Kidney glomerular epithelial cell (primary cell): ENCODE measurements around the gene ZBTB5.
A peak's percentile ranks its signal among the peaks of the same experiment; 100 is the strongest.
"Not testable (repeated sequence)": the region's sequence is repeated elsewhere in the genome, so short reads cannot be mapped to it uniquely, and the experiment has no call there.

Experiments
- DNase-seq: peaks from one replicate; lab custom pipeline; 2025; lab: John Stamatoyannopoulos, UW

Gene ZBTB5

GRCh38 chr9:37486616-37487548, 21.6 kb upstream of the ZBTB5 start:
- DNase-seq, result peak; percentile 33

GRCh38 chr9:37486256-37486615, 21.0 kb upstream of the ZBTB5 start:
- no peak for DNase-seq

- DNase-seq, result peak; percentile 83
Observed at GRCh38 chr9:37485389-37486255, 20.4 kb upstream of the ZBTB5 start, which contains the start of gene POLR1E. POLR1E (plus strand) TSS chr9:37485948; CDS start chr9:37486048, 100 bp downstream.

- no peak for DNase-seq
Observed at GRCh38 chr9:37480759-37481158, 15.5 kb upstream of the ZBTB5 start.

DNA sequence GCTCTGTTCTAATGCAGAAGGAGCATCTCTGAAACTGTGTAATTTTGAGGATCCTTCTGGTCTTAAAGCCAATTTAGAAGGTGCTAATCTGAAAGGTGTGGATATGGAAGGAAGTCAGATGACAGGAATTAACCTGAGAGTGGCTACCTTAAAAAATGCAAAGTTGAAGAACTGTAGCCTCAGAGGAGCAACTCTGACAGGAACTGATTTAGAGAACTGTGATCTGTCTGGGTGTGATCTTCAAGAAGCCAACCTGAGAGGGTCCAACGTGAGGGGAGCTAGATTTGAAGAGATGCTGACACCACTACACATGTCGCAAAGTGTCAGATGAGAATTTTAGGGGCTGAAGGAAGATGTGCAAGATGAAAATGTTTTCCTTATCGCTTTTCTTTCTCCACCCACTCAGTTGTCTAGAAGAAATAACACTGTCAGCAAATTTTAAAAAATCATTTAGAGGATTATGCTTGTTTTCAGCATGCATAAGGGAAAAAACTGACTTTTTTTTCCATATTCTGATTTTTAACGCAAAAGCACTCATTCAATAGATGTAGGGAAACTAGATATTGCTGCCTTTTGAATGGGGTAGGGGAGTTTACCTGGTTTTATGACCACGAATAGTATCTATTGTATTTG, 12.9 kb upstream of the ZBTB5 start:
- not testable (repeated sequence) for DNase-seq

GRCh38 chr9:37477443-37477842, 12.2 kb upstream of the ZBTB5 start:
- not testable (repeated sequence) for DNase-seq

DNA sequence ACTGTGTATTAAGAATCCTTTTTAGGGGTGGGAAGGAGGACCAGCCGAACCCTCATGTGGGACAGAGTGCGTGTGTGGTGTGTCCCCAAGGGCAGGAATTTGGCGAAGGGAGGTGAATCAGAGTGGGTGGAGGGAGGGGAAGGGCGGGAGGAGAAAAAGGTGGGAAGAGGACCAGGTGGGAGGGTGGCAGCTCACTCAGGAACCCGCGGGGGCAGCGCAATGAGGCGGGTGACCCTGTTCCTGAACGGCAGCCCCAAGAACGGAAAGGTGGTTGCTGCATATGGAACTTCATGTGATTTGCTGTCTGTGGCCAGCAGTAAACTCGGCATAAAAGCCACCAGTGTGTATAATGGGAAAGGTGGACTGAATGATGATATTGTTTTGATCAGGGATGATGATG, 11.7 kb upstream of the ZBTB5 start:
- DNase-seq, result no peak

GRCh38 chr9:37474438-37474837, 9.2 kb upstream of the ZBTB5 start:
- DNase-seq, result no peak

DNA sequence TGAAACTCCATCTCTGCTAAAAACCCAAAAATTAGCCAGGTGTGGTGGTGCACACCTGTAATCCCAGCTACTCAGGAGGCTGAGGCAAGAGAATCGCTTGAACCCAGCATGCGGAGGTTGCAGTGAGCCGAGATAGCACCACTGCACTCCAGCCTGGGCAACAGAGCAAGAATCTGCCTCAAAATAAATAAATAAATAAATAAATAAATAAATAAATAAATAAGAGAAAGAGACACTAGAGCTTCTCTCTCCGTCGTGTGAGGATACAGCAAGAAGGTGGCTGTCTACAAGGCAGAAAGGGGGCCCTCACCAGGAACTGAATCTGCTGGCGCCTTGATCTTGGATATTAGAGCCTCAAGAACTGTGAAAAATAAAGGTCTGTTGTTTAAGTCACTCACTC, 8.7 kb upstream of the ZBTB5 start:
- DNase-seq, result not testable (repeated sequence)

DNA sequence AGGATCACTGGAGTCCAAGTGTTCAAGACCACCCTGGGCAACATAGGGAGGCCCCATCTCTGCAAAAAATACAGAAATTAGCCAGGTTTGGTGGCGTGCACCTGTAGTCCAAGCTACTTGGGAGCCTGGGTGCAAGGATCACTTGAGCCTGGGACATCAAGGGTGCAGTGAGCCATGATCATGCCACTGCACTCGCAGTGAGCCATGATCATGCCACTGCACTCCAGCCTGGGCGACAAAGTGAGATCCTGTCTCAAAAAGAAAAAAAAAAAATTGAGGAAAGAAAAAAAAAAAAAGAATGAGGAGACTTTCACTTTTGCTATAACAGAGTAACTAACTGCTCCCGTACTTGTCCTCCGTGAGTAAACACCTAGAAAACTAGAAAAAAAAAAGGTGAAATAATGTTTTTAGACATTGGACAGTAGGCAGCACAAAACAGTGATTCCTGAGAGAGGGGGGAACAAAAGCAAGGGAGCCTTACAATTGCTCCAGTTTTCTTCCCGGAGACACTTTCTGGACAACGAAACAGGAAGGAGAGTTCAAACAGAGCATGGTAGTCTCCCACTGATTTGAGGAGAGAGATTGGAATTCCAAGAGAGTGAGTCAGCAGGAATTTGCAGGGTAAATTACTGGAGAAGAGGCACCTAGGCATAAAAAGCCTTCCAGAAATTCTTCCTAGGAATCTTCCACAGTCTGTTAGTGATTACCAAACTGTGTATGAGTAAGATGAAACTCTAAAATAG, 6.9 kb upstream of the ZBTB5 start:
- peak; percentile 99 for DNase-seq

- DNase-seq, result no peak
Observed at GRCh38 chr9:37468620-37469019, 3.4 kb upstream of the ZBTB5 start.

GRCh38 chr9:37467530-37467929, 2.3 kb upstream of the ZBTB5 start:
- not testable (repeated sequence) for DNase-seq

DNA sequence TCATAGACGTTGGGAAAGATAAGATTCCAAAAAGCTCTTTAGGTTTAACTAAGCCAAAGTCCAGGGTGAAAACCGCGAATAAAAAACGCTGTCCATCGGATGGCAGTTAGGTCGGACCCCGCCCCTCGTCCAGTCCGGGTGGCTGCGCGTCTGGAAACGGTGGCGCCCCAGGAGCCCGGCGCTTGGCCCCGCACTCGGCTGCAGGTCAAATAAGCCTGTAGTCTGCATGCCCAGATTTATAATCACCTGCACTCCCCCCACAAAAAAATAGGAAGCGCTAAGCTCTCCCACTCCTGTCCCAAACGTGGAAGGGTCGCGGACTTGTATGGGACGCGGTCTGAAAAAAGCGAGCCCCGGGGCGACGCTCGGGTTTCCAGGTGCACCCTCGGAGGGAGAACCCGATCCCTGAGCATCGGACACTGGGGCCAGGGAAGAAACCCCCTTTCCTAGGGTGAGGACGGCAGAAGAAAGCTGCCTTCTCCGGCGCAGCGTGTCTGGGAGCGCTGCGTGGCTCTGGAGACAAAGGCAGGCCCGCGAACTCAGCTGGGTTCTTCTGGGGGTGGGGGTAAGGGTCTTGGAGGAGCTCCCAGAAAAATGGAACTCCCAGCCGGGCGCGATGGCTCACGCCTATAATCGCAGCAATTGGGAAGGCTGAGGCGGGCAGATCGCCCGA, 923 bp upstream of the ZBTB5 start:
- peak; percentile 70 for DNase-seq

GRCh38 chr9:37464426-37465248, 613 bp downstream of the ZBTB5 start:
- DNase-seq, result peak; percentile 90

DNA sequence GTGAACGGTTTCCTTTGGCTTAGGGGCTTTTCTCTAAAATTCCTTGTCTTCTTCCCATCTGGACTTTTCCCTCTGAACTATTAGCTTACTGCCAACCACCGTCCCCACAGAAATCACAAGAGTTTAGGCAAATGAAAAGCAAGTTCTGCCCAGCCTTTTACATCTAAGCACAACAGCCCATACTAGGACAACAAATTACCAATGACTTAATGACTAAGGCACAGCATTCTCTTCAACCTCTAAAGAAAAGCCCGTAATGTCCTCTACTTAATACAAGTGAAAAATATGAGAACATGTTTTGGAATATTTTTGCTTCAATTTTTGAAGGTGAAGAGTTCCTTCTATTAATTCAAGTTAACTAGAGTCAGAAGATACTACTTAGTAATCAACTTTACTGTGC, 1.2 kb downstream of the ZBTB5 start:
- DNase-seq, result no peak

GRCh38 chr9:37456817-37457216, 8.4 kb downstream of the ZBTB5 start:
- no peak for DNase-seq

- DNase-seq, result no peak
Observed at GRCh38 chr9:37455884-37456647, 9.2 kb downstream of the ZBTB5 start.

GRCh38 chr9:37454238-37454637, 11.0 kb downstream of the ZBTB5 start:
- DNase-seq, result no peak

- DNase-seq, result no peak
Observed at GRCh38 chr9:37453827-37454226, 11.4 kb downstream of the ZBTB5 start.
